SK-N-MC (cell line): ENCODE measurements around the gene CEP192.

Experiments used
- DNase-seq: peaks from one replicate; pipeline ENCODE4 v3.0.0-alpha.2; 2011; ENCODE audit warnings: low read depth, low spot score
- H3K27ac ChIP-seq: fragments of 200-600 bp; sonication (generic); 2 replicates; pipeline ENCODE4 v1.5.1; 2016; ENCODE audit warnings: mixed run types
- H3K36me3 ChIP-seq: fragments of 200-600 bp; sonication (generic); 2 replicates; pipeline ENCODE4 v1.6.1; 2017; ENCODE audit warnings: antibody characterized with exemption, low read length, mixed read lengths; ENCODE audit not compliant: insufficient read depth
- H3K4me3 ChIP-seq: fragments of 200-600 bp; sonication (generic); 2 replicates; pipeline ENCODE4 v1.5.1; 2016
- H3K9ac ChIP-seq: fragments of 200-600 bp; sonication (generic); 2 replicates; pipeline ENCODE4 v1.8.0; 2017; ENCODE audit warnings: mixed run types, mixed read lengths; ENCODE audit not compliant: insufficient read length
- H3K9me3 ChIP-seq: fragments of 200-600 bp; sonication (generic); 2 replicates; pipeline ENCODE4 v1.6.1; 2017; ENCODE audit warnings: low read depth, mild to moderate bottlenecking, antibody characterized with exemption, low read length, moderate library complexity, mixed read lengths
- EZH2 ChIP-seq: fragments of 200-600 bp; sonication (generic); IDR thresholded peaks from one replicate; pipeline ENCODE4 v1.6.1; 2017; ENCODE audit warnings: antibody characterized with exemption
- FOXP2 ChIP-seq: optimal IDR thresholded peaks from 2 replicates; pipeline ENCODE3; 2011; ENCODE audit warnings: mild to moderate bottlenecking, moderate library complexity; ENCODE audit not compliant: insufficient read depth; ENCODE audit errors: extremely low read length, control extremely low read depth
- POLR2AphosphoS5 ChIP-seq: IDR thresholded peaks from 2 replicates; pipeline ENCODE4 v1.6.1; 2012; ENCODE audit warnings: mild to moderate bottlenecking, low read depth, low read length, borderline replicate concordance

Gene CEP192

DNA sequence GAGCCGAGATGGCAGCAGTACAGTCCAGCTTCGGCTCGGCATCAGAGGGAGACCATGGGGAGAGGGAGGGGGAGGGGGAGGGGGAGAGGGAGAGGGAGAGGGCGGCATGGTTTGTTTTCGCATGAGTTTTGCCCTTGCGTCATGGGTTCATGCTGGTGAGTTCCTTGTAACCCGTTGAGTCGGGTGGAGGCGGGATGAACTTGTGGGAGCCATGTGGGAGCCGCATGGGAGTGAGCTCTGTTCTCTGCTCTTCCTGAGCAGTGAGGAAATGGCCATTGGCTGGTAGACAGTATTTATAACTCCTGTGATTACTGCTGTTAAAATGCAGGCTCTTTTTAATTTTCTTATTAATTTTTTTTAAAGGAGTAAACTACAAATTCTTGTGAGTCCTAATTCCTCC, 108.0 kb downstream of the CEP192 start:
- no peak overlapping the region for H3K4me3 ChIP-seq
- no peaks in the 10 kb centered on the region for H3K9me3 ChIP-seq
- TF ChIP-seq EZH2: no peak
- no peak for TF ChIP-seq FOXP2
- no peak for TF ChIP-seq POLR2AphosphoS5
- no peak for DNase-seq
- H3K9ac ChIP-seq: no peak overlapping the region
- no peak overlapping the region for H3K27ac ChIP-seq
- peaks cover 69% of the 10 kb centered on the region for H3K36me3 ChIP-seq

DNA sequence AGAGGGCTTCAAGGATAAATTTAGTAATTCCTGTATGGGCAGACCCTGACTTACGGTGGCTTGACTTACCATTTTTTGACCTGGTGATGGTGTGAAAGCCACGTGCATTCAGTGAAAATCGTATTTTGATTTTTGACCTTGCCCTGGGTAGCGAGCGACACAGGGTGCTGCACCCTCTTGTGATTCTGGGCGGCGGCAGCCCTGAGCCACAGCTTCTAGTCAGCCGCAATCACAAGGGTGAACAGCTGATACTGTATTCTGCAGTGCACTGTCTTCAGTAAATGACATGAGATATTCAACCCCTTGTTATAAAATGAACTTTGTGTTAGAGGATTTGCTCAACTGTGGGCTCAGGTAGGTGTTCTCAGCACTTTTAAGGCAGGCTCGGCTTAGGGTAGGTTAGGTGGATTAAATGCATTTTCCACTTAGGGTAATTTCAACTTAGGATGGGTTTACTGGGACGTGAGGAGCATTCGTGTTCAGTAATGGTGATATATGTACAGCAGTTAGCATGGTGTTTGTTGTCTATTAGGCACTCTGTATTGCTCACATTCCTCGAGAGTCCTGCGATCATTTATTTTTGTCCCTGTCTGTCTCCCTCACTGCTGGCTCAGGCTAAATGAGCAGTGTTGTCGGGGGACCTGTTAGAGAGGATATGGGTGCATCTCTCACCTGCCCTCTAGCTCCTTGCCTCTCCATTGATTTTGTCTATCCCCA, 109.9 kb downstream of the CEP192 start:
- H3K9me3 ChIP-seq: no peaks in the 10 kb centered on the region
- no peak for DNase-seq
- TF ChIP-seq EZH2: no peak
- no peak for TF ChIP-seq FOXP2
- no peak for TF ChIP-seq POLR2AphosphoS5
- H3K4me3 ChIP-seq: no peak overlapping the region
- H3K27ac ChIP-seq: no peak overlapping the region
- no peak overlapping the region for H3K9ac ChIP-seq
- H3K36me3 ChIP-seq: peaks cover 74% of the 10 kb centered on the region

DNA sequence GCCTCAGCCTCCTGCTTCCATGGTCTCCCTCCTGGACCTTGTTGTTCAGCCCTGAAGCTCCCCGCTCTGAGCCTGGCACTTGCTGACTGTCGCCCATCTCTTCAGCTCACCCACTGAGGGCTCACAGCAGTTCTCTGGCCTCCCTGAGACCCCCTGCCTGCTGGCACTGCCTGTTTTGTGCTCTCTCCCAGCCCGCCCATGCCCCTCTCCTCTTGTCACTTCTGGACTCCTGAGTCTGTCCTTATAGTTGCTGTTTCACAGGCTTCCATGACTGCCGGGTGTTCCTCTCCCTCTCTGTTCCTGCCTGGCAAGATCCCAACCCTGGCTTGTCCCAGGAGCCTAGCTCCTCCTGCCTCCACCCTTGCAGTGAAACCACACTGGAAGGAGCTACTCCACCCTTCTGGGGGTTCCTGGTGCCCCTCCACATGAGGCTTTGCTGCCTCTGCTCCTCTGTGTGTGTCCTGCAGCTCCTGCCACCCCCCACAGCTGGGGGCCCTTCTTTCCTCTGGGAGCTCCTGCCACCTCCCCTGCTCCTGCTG, 110.6 kb downstream of the CEP192 start:
- no peak for DNase-seq
- no peak overlapping the region for H3K9ac ChIP-seq
- no peaks in the 10 kb centered on the region; the same call in 1 of the 2 replicates for H3K9me3 ChIP-seq
- H3K4me3 ChIP-seq: no peak overlapping the region
- H3K27ac ChIP-seq: no peak overlapping the region
- TF ChIP-seq POLR2AphosphoS5: no peak
- peaks cover 74% of the 10 kb centered on the region for H3K36me3 ChIP-seq

DNA sequence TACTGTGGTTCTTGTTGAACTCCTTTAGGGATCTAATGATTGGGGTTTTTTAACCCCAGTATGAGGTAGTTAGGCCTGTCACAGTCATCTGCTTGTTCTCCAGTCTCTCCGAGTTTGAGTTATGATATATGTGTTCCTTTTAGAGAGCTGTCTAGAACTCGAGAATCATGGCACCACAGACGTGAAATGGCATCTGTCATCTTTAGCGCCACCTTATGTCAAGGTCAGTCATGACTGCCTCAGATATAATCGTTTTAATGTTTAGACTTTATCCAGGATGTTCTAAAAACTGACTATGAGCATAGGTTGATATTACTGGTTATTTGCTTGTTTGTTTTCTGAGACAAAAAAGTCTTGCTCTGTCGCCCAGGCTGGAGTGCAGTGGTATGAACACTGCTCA, 112.2 kb downstream of the CEP192 start:
- no peak for DNase-seq

DNA sequence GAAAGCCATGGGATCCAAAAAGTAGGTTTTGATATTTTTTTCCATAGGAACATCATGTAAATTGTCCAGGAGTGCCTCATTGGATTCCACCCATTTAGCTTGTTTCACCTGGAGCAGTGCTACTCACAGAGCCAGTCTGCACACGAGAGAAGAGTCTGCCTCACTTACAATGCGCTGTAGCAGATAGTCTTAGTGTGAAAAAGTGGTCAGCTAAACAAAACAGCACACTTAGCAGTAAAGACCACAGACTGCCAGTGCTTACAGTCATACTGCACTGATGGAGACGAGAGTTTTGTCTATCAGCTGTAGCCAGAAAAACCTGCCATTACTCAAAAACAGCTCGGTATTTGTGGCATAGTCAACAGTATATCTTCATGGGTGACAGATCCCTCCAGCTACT, 113.9 kb downstream of the CEP192 start:
- TF ChIP-seq FOXP2: no peak
- TF ChIP-seq EZH2: no peak
- TF ChIP-seq POLR2AphosphoS5: no peak
- peaks cover 93% of the 10 kb centered on the region for H3K36me3 ChIP-seq
- no peaks in the 10 kb centered on the region; the same call in 1 of the 2 replicates for H3K9me3 ChIP-seq
- no peak for DNase-seq
- H3K4me3 ChIP-seq: no peak overlapping the region
- H3K27ac ChIP-seq: no peak overlapping the region
- H3K9ac ChIP-seq: no peak overlapping the region

More for the DNA sequence above, 112.2 kb downstream of the CEP192 start:
- no peak overlapping the region for H3K9ac ChIP-seq
- TF ChIP-seq POLR2AphosphoS5: no peak
- TF ChIP-seq FOXP2: no peak
- no peak for TF ChIP-seq EZH2
- no peak overlapping the region for H3K4me3 ChIP-seq
- H3K36me3 ChIP-seq: peaks cover 85% of the 10 kb centered on the region
- H3K27ac ChIP-seq: no peak overlapping the region
- no peaks in the 10 kb centered on the region; the same call in 1 of the 2 replicates for H3K9me3 ChIP-seq

DNA sequence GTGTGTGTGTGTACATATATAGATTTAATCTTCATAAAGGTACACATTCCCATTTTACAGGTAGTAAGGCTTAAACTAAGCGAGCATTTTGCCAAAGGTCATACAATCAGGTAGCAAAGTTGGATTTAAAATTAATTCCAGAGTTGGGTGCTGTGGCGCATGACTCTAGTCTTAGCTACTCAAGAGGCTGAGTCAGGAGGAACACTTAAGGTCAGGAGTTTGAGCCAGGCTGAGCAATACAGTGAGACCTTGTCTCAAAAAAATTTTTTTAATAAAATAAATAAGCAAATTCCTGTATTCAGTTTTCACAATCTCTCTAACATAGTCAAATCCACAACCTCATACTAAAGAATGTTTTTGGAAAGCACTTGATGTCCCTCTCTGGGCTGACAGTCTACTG, 115.9 kb downstream of the CEP192 start:
- TF ChIP-seq FOXP2 (no peak), POLR2AphosphoS5 (no peak), EZH2 (no peak)
- H3K36me3 ChIP-seq: peaks cover 80% of the 10 kb centered on the region
- no peak overlapping the region for H3K4me3 ChIP-seq
- H3K9me3 ChIP-seq: no peaks in the 10 kb centered on the region; the same call in 1 of the 2 replicates
- no peak overlapping the region for H3K27ac ChIP-seq
- DNase-seq: no peak
- no peak overlapping the region for H3K9ac ChIP-seq

DNA sequence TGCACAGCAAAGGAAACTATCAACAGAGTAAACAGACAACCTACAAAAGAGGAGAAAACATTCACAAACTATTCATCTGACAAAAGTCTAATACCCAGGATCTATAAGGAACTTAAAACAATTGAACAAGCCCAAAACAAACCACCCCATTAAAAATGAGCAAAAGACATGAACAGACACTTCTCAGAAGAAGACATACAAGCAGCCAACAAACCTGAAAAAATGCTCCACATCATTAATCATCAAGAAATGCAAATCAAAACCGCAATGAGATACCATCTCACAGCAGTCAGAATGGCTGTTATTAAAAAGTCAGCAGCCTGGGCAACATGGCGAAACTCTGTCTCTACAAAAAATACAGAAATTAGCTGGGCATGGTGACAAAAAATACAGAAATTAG, 117.2 kb downstream of the CEP192 start:
- Histone ChIP-seq H3K27ac (no peak overlapping the region), H3K36me3 (peaks cover 71% of the 10 kb centered on the region), H3K9me3 (no peaks in the 10 kb centered on the region; the same call in 1 of the 2 replicates), H3K4me3 (no peak overlapping the region), H3K9ac (no peak overlapping the region)
- DNase-seq: no peak
- TF ChIP-seq FOXP2 (no peak), POLR2AphosphoS5 (no peak), EZH2 (no peak)

DNA sequence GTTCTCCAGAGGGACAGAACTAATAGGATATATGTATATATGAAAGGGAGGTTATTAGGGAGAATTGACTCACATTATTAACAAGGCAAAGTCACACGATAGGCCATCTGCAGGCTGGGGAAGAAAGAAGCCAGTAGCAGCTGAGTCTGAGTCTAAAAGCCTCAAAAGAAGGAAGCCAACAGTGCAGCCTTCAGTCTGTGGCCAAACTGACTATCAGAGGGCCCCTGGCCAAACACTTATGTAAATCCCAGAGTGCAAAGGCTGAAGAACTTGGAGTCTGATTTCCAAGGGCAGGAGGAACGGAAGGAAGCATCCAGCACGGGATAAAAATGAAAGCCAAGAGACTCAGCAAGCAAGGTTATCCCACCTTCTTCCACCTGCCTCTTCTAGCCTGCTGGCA, 119.4 kb downstream of the CEP192 start:
- peaks cover 62% of the 10 kb centered on the region for H3K36me3 ChIP-seq
- TF ChIP-seq FOXP2 (no peak), POLR2AphosphoS5 (no peak), EZH2 (no peak)
- no peak overlapping the region for H3K9ac ChIP-seq

More for the DNA sequence above, 119.4 kb downstream of the CEP192 start:
- no peak for DNase-seq
- no peak overlapping the region for H3K27ac ChIP-seq
- H3K4me3 ChIP-seq: no peak overlapping the region
- H3K9me3 ChIP-seq: no peaks in the 10 kb centered on the region; the same call in 1 of the 2 replicates
